ENCODE data around the gene APMAP. TPM values are rescaled to one million over a fixed set of nuclear protein-coding genes. Genes with fewer than 3 reads are reported as not detected.

The APMAP gene
- total and polyA plus RNA-seq, 7 donors = 9.6 to 55.8 (median 25.7) TPM

GRCh38 chr20:25020345-25020744 lies 27.8 kb upstream of the APMAP start:
- H3K4me1 ChIP-seq = no peaks in the 10 kb centered on the region
- no peak overlapping the region for H3K4me3 ChIP-seq
- TF ChIP-seq POLR2A (IDR thresholded peaks at IDR 0.05) = no peak
- TF ChIP-seq EP300 (IDR thresholded peaks at IDR 0.05) = no peak
- no peak for TF ChIP-seq CTCF (IDR thresholded peaks at IDR 0.05)
- no peak for TF ChIP-seq POLR2AphosphoS5 (IDR thresholded peaks at IDR 0.05)
- intact Hi-C loops (cut with DNase I) = no loop called here
- WGBS, 2 donors = 96% methylated on average over 5 of the region's 5 CpGs
- peaks cover 4 to 53% (median 17%) of the 10 kb centered on the region in 4 donors for H3K36me3 ChIP-seq
- peak; percentile 15 for DNase-seq
- no peaks in the 10 kb centered on the region for H3K9me3 ChIP-seq
- H3K27me3 ChIP-seq = no peaks in the 10 kb centered on the region
- H3K27ac ChIP-seq = no peak overlapping the region

GRCh38 chr20:25019381-25020155 lies 27.0 kb upstream of the APMAP start:
- Histone ChIP-seq H3K36me3 (peaks cover 7 to 61% (median 21%) of the 10 kb centered on the region in 4 donors), H3K27me3 (no peaks in the 10 kb centered on the region), H3K4me3 (no peak overlapping the region), H3K4me1 (no peaks in the 10 kb centered on the region), H3K27ac (no peak overlapping the region), H3K9me3 (no peaks in the 10 kb centered on the region)
- TF ChIP-seq POLR2AphosphoS5 (IDR thresholded peaks at IDR 0.05) (no peak), POLR2A (IDR thresholded peaks at IDR 0.05) (no peak), EP300 (IDR thresholded peaks at IDR 0.05) (no peak), CTCF (IDR thresholded peaks at IDR 0.05) (no peak)
- DNase-seq = peak; percentile 50
- intact Hi-C loops (cut with DNase I) = no loop called here
- WGBS, 2 donors = 89 to 93% methylated on average over 16 of the region's 16 CpGs

- no peak overlapping the region for H3K4me3 ChIP-seq
- 96 to 97% methylated on average over 6 of the region's 6 CpGs for WGBS, 2 donors
- TF ChIP-seq POLR2AphosphoS5 (IDR thresholded peaks at IDR 0.05) = no peak
- no peak for TF ChIP-seq EP300 (IDR thresholded peaks at IDR 0.05)
- no peak for TF ChIP-seq CTCF (IDR thresholded peaks at IDR 0.05)
- no peak for TF ChIP-seq POLR2A (IDR thresholded peaks at IDR 0.05)
- intact Hi-C loops (cut with DNase I) = no loop called here
- H3K36me3 ChIP-seq = peaks cover 8 to 68% (median 25%) of the 10 kb centered on the region in 4 donors
- no peaks in the 10 kb centered on the region for H3K9me3 ChIP-seq
- H3K27ac ChIP-seq = no peak overlapping the region
- no peaks in the 10 kb centered on the region for H3K27me3 ChIP-seq
- no peaks in the 10 kb centered on the region for H3K4me1 ChIP-seq
- DNase-seq = peak; percentile 53
Measured at GRCh38 chr20:25018841-25019240, 26.3 kb upstream of the APMAP start.

- no peaks in the 10 kb centered on the region for H3K27me3 ChIP-seq
Measured at GRCh38 chr20:25018425-25018824, 25.9 kb upstream of the APMAP start.

More at GRCh38 chr20:25018425-25018824, 25.9 kb upstream of the APMAP start:
- TF ChIP-seq EP300 (IDR thresholded peaks at IDR 0.05) (no peak), POLR2AphosphoS5 (IDR thresholded peaks at IDR 0.05) (no peak), CTCF (IDR thresholded peaks at IDR 0.05) (no peak), POLR2A (IDR thresholded peaks at IDR 0.05) (no peak)
- intact Hi-C loops (cut with DNase I) = no loop called here
- Histone ChIP-seq H3K27ac (no peak overlapping the region), H3K9me3 (no peaks in the 10 kb centered on the region), H3K4me3 (no peak overlapping the region), H3K36me3 (peaks cover 8 to 73% (median 29%) of the 10 kb centered on the region in 4 donors), H3K4me1 (no peaks in the 10 kb centered on the region)
- peak; percentile 17 for DNase-seq
- 73 to 90% methylated on average over 2 of the region's 2 CpGs for WGBS, 2 donors
